ENCODE data around the gene ZNF35. TPM values are rescaled to one million over a fixed set of nuclear protein-coding genes. Genes with fewer than 3 reads are reported as not detected.
"Not testable (repeated sequence)": the region's sequence is repeated elsewhere in the genome, so short reads cannot be mapped to it uniquely, and the experiment has no call there.

Gene ZNF35
- total and polyA plus RNA-seq, 4 experiments from 2014 or later: 0.87 to 5.2 (median 2.5) TPM

DNA sequence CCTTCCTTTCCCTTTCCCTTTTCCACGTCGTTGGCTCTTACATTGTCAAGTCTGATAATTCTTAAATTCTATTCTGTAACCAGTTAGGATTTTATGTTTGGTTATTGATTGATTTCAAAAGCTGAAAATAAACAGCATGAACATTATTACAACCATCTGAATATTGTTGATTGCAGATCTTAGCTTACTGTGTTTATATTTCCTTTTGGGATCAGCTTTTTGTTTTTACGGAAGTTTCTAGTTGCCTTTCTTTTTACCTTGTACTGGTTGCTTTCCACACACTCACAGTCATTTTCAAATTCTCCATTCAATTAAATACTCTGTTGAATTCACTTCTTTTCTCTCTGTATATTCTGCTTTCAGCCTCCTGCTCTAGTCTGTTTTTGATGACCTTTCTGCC, 16.6 kb downstream of the ZNF35 start:
- H3K27ac Mint-ChIP-seq: no peak overlapping the region
- no peak overlapping the region for H3K27ac ChIP-seq (ENCODE audit: low read depth, low read length)
- H3K4me1 Mint-ChIP-seq: no peaks in the 10 kb centered on the region
- ChIA-PET CTCF (ENCODE audit: partially characterized antibody) (no interaction called here), POLR2A (ENCODE audit: partially characterized antibody) (no interaction called here)
- H3K4me3 ChIP-seq (ENCODE audit: low read length in 2 of 2): no peak overlapping the region
- H3K9me3 Mint-ChIP-seq: peaks cover 2 to 59% (median 51%) of the 10 kb centered on the region in 8 donors
- intact Hi-C loops (cut with micrococcal nuclease): no loop called here
- H3K27me3 Mint-ChIP-seq: peaks cover 0 to 3% of the 10 kb centered on the region in 2 donors
- H3K4me3 Mint-ChIP-seq: no peak overlapping the region
- H3K9me3 ChIP-seq (ENCODE audit: control insufficient read depth in 1 of 2, low read length in 2 of 2): peaks cover 0 to 4% of the 10 kb centered on the region in 2 donors
- H3K4me1 ChIP-seq (ENCODE audit: insufficient read depth, low read length): no peaks in the 10 kb centered on the region
- no peaks in the 10 kb centered on the region for H3K36me3 ChIP-seq (ENCODE audit: insufficient read depth, low read length)
- H3K36me3 Mint-ChIP-seq: peaks cover 7 to 22% of the 10 kb centered on the region in 2 donors
- H3K27me3 ChIP-seq (ENCODE audit: insufficient read depth, low read length): no peaks in the 10 kb centered on the region
- DNase-seq: no peak

- Mint-ChIP-seq H3K36me3 (peaks cover 2 to 13% of the 10 kb centered on the region in 2 donors), H3K27me3 (peaks cover 0 to 3% of the 10 kb centered on the region in 2 donors), H3K27ac (no peak overlapping the region), H3K4me3 (peak overlapping the region in 1 of 8 donors; percentile 4), H3K4me1 (no peaks in the 10 kb centered on the region), H3K9me3 (peaks cover 0 to 53% (median 40%) of the 10 kb centered on the region in 8 donors)
- intact Hi-C loops (cut with micrococcal nuclease): no loop called here
- ChIA-PET CTCF (ENCODE audit: partially characterized antibody) (no interaction called here), POLR2A (ENCODE audit: partially characterized antibody) (interaction anchor here (0.6 kb wide), 1 partner anchor 19 kb away, joined by 3 read pairs; no protein-coding TSS in a partner anchor)
- no peaks in the 10 kb centered on the region for H3K27me3 ChIP-seq (ENCODE audit: insufficient read depth, low read length)
- no peak for DNase-seq
- H3K36me3 ChIP-seq (ENCODE audit: insufficient read depth, low read length): no peaks in the 10 kb centered on the region
- H3K9me3 ChIP-seq (ENCODE audit: control insufficient read depth in 1 of 2, low read length in 2 of 2): no peaks in the 10 kb centered on the region
- H3K4me3 ChIP-seq (ENCODE audit: low read length in 2 of 2): no peak overlapping the region
- no peaks in the 10 kb centered on the region for H3K4me1 ChIP-seq (ENCODE audit: insufficient read depth, low read length)
- no peak overlapping the region for H3K27ac ChIP-seq (ENCODE audit: low read depth, low read length)
Observed at GRCh38 chr3:44666346-44666745, 17.8 kb downstream of the ZNF35 start.

DNA sequence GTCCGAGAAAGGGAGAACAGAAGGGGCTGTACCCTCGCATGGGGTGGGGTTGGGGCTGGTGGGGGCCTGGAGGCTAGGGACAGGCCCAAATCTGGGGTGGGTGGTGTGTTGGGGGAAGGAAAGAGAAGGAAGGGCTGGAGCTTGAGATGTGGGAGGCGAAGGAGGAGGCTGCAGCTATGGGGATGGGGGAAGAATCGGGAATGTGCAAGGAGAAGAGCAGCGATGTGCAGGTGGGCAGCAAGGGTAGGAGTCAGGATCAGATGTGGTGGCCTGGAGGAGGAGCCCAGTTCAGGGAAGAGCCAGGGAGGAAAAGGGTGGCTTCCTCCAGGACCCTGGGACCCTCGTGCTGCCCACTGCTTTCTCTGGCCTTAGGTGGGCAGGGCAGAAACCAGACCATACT, 21.2 kb downstream of the ZNF35 start:
- peaks cover 0 to 13% of the 10 kb centered on the region in 2 donors for H3K36me3 Mint-ChIP-seq

DNA sequence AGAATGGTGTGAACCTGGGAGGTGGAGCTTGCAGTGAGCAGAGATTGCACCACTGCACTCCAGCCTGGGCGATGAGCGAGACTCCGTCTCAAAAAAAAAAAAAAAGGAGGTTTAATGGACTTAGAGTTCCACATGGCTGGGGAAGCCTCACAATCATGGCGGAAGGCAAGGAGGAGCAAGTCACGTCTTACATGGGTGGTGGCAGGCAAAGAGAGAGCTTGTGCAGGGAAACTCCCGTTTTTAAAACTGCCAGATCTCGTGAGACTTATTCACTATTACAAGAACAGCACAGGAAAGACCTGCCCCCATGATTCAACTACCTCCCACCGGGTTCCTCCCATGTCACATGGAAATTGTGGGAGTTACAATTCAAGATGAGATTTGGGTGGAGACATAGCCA, 24.9 kb downstream of the ZNF35 start:
- H3K36me3 ChIP-seq (ENCODE audit: insufficient read depth, low read length); H3K27me3 Mint-ChIP-seq; intact Hi-C loops (cut with micrococcal nuclease); H3K4me3 ChIP-seq (ENCODE audit: low read length in 2 of 2); H3K27me3 ChIP-seq (ENCODE audit: insufficient read depth, low read length); CTCF ChIA-PET (ENCODE audit: partially characterized antibody); H3K27ac ChIP-seq (ENCODE audit: low read depth, low read length); H3K4me1 Mint-ChIP-seq; H3K4me3 Mint-ChIP-seq; POLR2A ChIA-PET (ENCODE audit: partially characterized antibody); H3K9me3 ChIP-seq (ENCODE audit: control insufficient read depth in 1 of 2, low read length in 2 of 2); H3K4me1 ChIP-seq (ENCODE audit: insufficient read depth, low read length); DNase-seq; H3K27ac Mint-ChIP-seq: not testable (repeated sequence)
- H3K36me3 Mint-ChIP-seq: peaks cover 0 to 13% of the 10 kb centered on the region in 2 donors
- peaks cover 0 to 41% (median 27%) of the 10 kb centered on the region in 8 donors for H3K9me3 Mint-ChIP-seq

More for the DNA sequence above, 21.2 kb downstream of the ZNF35 start:
- DNase-seq: no peak
- Histone ChIP-seq H3K27ac (ENCODE audit: low read depth, low read length) (no peak overlapping the region), H3K4me3 (ENCODE audit: low read length in 2 of 2) (no peak overlapping the region), H3K27me3 (ENCODE audit: insufficient read depth, low read length) (no peaks in the 10 kb centered on the region), H3K4me1 (ENCODE audit: insufficient read depth, low read length) (no peaks in the 10 kb centered on the region), H3K36me3 (ENCODE audit: insufficient read depth, low read length) (no peaks in the 10 kb centered on the region), H3K9me3 (ENCODE audit: control insufficient read depth in 1 of 2, low read length in 2 of 2) (no peaks in the 10 kb centered on the region)
- no peak overlapping the region for H3K4me3 Mint-ChIP-seq
- H3K4me1 Mint-ChIP-seq: no peaks in the 10 kb centered on the region
- ChIA-PET POLR2A (ENCODE audit: partially characterized antibody) (no interaction called here), CTCF (ENCODE audit: partially characterized antibody) (no interaction called here)
- peaks cover 0 to 1% of the 10 kb centered on the region in 2 donors for H3K27me3 Mint-ChIP-seq
- H3K9me3 Mint-ChIP-seq: peaks cover 2 to 46% (median 35%) of the 10 kb centered on the region in 8 donors
- intact Hi-C loops (cut with micrococcal nuclease): no loop called here
- H3K27ac Mint-ChIP-seq: peak overlapping the region in 1 of 7 donors; percentile 3

DNA sequence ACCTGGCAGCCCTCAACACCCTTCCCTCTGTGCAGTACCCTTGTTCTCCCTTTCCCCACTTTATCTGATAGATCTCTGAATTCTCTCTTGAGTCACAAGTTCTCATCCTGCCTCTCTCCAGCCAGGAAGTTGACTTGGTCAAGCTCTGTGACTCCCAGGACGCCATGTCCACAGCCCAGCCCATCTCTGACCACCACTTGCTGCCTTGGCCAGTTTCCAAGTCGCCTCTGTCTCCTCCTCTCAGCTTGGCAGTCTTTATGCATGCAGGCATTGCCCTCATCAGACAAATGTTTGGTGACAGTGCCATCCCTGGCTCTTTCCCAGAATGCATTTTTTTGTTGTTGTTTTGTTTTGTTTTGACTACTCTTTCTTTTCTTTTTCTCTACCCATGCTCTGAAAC, 25.7 kb downstream of the ZNF35 start:
- no peaks in the 10 kb centered on the region for H3K36me3 ChIP-seq (ENCODE audit: insufficient read depth, low read length)
- Mint-ChIP-seq H3K9me3 (peaks cover 0 to 41% (median 25%) of the 10 kb centered on the region in 8 donors), H3K4me1 (no peaks in the 10 kb centered on the region), H3K27ac (no peak overlapping the region), H3K27me3 (no peaks in the 10 kb centered on the region), H3K36me3 (peaks cover 0 to 13% of the 10 kb centered on the region in 2 donors), H3K4me3 (no peak overlapping the region)
- H3K27me3 ChIP-seq (ENCODE audit: insufficient read depth, low read length): no peaks in the 10 kb centered on the region
- H3K4me3 ChIP-seq (ENCODE audit: low read length in 2 of 2): no peak overlapping the region
- H3K4me1 ChIP-seq (ENCODE audit: insufficient read depth, low read length): no peaks in the 10 kb centered on the region
- ChIA-PET POLR2A (ENCODE audit: partially characterized antibody) (no interaction called here), CTCF (ENCODE audit: partially characterized antibody) (no interaction called here)
- intact Hi-C loops (cut with micrococcal nuclease): no loop called here
- H3K9me3 ChIP-seq (ENCODE audit: control insufficient read depth in 1 of 2, low read length in 2 of 2): no peaks in the 10 kb centered on the region
- no peak for DNase-seq
- no peak overlapping the region for H3K27ac ChIP-seq (ENCODE audit: low read depth, low read length)

DNA sequence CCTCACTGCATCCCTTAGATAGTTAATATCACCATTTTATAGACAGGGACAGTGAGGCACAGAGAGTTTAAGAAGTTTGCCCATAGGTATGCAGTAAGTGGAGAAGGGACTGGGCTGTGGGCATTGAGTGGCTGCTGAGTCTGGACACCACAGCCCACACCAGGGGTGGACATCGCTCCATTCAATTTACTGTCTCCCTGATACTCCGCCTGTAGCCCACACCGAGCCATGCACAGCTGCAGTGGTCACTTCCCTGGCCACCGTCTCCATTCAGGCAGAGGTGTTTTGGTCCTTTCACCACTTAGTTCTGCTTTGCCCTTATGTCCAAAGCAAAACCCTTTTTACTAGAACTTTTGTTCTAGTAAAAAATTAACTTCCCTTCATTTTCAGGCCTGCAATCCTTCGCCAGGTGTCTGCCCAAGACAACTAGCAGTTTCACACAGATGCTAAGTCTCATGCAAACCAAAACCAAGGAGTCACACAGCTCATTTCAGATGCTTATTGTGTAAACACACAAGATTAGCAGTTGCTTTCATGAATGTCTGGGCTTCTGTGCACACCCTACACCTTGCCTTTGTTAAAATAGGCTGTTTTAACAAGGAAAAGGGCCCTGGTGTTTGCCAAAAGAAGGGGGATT, 30.1 kb downstream of the ZNF35 start:
- intact Hi-C loops (cut with micrococcal nuclease): no loop called here
- no peaks in the 10 kb centered on the region for H3K36me3 ChIP-seq (ENCODE audit: insufficient read depth, low read length)
- no peak for DNase-seq
- Mint-ChIP-seq H3K4me1 (no peaks in the 10 kb centered on the region), H3K27me3 (peaks cover 1 to 2% of the 10 kb centered on the region in 2 donors), H3K36me3 (peaks cover 8 to 22% of the 10 kb centered on the region in 2 donors), H3K27ac (no peak overlapping the region), H3K4me3 (no peak overlapping the region), H3K9me3 (peaks cover 0 to 54% (median 36%) of the 10 kb centered on the region in 8 donors)
- ChIA-PET CTCF (ENCODE audit: partially characterized antibody) (no interaction called here), POLR2A (ENCODE audit: partially characterized antibody) (no interaction called here)
- no peak overlapping the region for H3K4me3 ChIP-seq (ENCODE audit: low read length in 2 of 2)
- no peaks in the 10 kb centered on the region for H3K9me3 ChIP-seq (ENCODE audit: control insufficient read depth in 1 of 2, low read length in 2 of 2)
- H3K4me1 ChIP-seq (ENCODE audit: insufficient read depth, low read length): no peaks in the 10 kb centered on the region
- H3K27ac ChIP-seq (ENCODE audit: low read depth, low read length): no peak overlapping the region
- no peaks in the 10 kb centered on the region for H3K27me3 ChIP-seq (ENCODE audit: insufficient read depth, low read length)

- CTCF ChIA-PET (ENCODE audit: partially characterized antibody): no interaction called here
- no peak overlapping the region for H3K27ac ChIP-seq (ENCODE audit: low read depth, low read length)
- peaks cover 23 to 32% of the 10 kb centered on the region in 2 donors for H3K36me3 Mint-ChIP-seq
- peaks cover 5 to 15% (median 10%) of the 10 kb centered on the region in 4 donors for H3K4me1 Mint-ChIP-seq
- H3K36me3 ChIP-seq (ENCODE audit: insufficient read depth, low read length): no peaks in the 10 kb centered on the region
- H3K27me3 Mint-ChIP-seq: peaks cover 9 to 13% of the 10 kb centered on the region in 2 donors
- H3K9me3 Mint-ChIP-seq: peaks cover 0 to 59% (median 43%) of the 10 kb centered on the region in 8 donors
- H3K27me3 ChIP-seq (ENCODE audit: insufficient read depth, low read length): no peaks in the 10 kb centered on the region
- no peak overlapping the region for H3K4me3 Mint-ChIP-seq
- H3K9me3 ChIP-seq (ENCODE audit: control insufficient read depth in 1 of 2, low read length in 2 of 2): no peaks in the 10 kb centered on the region
- POLR2A ChIA-PET (ENCODE audit: partially characterized antibody): no interaction called here
- no peak overlapping the region for H3K27ac Mint-ChIP-seq
- H3K4me1 ChIP-seq (ENCODE audit: insufficient read depth, low read length): peaks cover 5% of the 10 kb centered on the region
- intact Hi-C loops (cut with micrococcal nuclease): no loop called here
- H3K4me3 ChIP-seq (ENCODE audit: low read length in 2 of 2): no peak overlapping the region
- no peak for DNase-seq
Observed at GRCh38 chr3:44680921-44681455, 32.5 kb downstream of the ZNF35 start.

All from CD4-positive, alpha-beta memory T cell (primary cell).